GM21529 (cell line): ENCODE data around the gene SP2.

ENCODE experiments used
- ATAC-seq: cut with Tn5 transposase; IDR thresholded peaks from one replicate; pipeline ENCODE4 v1.9.1; 2021; ENCODE audit not compliant: unreplicated experiment

The SP2 gene

GRCh38 chr17:47946929-47947397, 50.9 kb downstream of the SP2 start:
- peak; percentile 51 for ATAC-seq

DNA sequence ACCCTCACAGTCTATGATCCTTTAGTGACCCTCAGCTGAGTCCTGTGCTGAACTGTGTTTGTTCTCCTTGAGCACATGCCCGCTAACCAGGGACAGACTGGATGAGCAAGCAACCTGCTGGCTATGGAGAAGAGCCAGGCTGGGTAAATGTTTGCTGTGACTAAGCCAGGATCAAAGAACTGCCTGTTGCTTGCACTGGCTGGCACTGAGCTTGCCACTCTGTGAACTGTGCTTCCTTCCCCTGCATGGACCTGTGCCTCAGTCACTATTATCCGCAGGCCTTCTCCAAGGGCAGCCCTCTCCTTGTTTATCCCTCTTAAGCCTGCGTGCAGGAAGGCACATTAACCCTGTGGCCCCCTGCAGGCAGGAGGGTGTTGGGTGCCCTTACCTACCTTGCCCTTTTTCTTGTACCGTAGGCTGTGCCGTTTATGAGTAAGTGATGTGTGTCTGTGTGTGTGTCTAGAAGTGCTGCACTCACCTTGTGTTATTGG, 52.7 kb downstream of the SP2 start:
- no peak for ATAC-seq

DNA sequence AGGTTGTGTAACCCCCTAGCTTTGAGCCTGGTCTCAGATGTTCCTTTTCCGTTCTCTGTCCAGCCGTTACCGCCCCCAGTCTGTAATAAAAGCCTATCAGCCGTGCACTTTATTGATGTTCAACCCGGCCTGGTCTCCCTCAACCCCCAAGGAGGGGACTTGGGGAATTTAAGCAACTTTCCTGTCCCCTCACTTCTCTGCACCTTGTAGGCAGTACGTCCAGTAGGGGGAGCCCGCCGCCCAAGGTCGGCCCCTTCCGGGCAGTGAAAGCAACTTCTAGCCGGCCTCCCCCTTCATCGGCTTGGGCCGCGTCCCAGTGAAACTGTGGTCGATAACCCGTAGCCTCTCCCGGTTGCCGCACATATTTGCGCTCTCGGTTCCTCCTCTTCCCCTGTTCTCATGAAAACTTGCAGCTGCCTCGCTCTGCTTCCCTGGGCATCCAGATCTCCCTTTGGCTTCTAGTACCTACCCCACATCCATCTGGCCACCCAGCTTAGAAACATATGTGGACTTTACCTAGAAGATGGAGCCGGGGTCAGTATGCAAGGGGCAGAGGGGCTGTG, 53.2 kb downstream of the SP2 start:
- ATAC-seq, result peak; percentile 53

DNA sequence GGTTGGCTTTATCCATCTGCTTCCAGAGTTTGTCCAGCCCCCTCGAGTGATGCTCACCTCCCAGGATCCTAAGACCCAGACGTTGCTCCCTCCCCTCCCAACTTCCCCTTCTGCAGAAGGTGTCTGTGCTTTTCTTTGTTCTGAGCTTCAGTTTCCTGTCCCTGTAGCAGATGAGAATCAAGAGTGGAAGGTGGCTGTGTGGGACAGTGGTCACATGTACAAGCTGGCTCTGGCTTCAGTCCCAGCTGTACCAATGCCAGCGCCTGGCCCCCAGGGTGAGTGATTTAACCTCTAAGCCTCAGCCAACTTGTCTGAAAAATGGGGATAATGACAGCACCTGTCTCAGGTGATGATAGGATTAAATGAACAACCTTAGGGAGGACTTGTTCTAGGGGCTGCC, 53.9 kb downstream of the SP2 start:
- ATAC-seq, result peak; percentile 40

DNA sequence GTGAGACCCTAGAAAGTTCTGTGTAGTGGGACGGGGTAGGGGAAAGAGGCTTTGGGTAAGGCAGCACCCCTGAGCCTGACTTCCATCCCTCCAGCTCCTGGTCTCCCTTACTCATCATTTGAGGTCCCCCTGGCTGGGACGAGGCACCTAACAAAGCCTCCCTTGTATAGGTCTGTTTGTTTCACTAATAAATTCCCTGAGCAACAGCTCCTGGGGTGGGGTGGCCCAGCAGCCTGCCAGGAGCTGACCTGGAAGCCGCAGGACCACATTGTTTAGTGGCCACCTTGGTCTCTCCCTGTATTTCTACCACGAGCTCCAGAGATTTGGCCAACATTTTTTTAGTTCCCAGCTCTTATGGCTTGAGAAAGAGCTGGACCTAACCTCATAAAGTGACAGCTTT, 54.4 kb downstream of the SP2 start:
- ATAC-seq, result no peak

DNA sequence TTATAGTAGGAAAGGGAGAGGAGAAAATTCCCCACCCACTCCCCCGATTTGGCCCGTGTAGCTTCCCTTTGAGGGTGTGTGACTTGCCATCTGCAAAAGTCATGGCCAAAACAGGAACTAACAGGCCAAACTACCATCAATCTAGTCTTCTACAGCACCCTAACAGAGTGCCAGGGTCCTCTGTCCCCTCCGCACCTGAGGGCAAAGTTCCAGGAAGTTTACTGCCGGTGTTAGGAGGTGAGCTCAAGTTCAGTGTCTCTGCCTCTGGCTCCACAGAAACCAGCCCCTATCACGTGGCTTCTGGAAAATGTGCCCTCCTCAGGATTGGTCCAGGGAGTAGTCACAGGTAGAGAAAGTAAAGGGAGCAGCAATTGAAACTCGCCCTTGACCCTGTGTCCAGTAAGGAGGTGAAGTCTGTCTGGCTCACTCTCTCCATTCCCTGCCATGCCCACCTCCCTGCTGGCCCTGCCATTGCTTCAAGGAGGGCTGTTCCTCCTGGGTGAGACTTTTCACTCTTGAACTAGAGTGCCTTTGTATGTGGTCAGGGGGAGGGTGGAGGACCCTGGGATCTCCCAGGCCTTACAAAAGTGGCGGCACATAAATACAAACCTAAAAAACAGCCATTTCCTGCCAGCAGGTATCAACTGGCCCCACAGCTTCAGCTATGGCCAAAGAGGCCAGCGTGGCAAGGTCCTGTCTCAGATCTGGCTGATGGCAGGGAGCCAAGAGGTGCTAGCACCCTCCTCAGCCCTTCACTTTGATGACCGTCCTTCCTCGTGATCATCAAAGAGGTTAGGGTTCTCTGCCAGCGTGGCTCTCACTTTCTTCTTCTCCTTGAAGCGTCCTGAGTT, 56.4 kb downstream of the SP2 start:
- no peak for ATAC-seq

- no peak for ATAC-seq
These were observed 57.9 kb downstream of the SP2 start for GRCh38 chr17:47953909-47954308.

GRCh38 chr17:47955497-47956461, 59.7 kb downstream of the SP2 start:
- no peak for ATAC-seq

DNA sequence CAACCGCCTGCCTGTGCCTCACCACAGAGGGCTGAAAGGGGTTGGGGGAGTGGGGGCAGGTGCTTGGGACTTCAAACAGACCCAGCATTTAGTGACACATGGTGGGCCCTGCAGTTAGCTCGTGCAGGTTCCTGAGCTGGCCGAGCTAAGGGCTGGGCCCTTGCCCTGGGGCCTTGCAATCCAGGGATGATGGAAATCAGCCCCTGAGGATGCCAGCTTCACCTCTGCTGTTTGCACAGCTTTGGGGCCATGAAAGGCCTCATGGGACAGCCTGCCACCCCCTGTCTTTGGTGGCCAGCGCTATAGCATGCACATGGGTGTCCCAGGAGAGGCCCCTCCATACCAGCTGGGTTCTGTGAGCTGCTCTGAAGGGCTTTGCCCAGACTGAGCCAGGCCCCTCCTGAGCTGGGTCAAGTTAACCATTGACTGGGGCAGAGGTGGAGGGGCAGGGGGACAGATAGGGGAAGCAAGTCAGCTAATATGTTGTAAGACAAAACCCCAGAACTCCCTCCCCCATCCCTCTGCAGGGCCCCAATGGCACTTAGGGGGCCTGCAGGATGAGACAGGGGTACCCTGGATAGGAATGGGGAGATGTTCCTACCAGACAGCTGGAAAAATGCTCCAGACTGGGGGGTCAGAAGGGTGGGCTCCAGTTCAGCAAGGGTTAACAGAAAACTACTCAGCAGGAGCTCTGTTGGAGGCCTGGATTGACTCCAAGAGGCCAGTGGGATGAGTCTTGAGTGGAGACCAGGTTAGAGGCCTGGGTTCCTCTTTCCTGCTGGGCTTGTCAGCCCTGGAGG, 61.0 kb downstream of the SP2 start:
- no peak for ATAC-seq

- ATAC-seq, result no peak
These were observed 61.8 kb downstream of the SP2 start, which contains the start of gene PRR15L for GRCh38 chr17:47957591-47958490. Gene PRR15L, minus strand, starts transcription at chr17:47957883. Its CDS starts 4,649 bp downstream, at chr17:47953234.

DNA sequence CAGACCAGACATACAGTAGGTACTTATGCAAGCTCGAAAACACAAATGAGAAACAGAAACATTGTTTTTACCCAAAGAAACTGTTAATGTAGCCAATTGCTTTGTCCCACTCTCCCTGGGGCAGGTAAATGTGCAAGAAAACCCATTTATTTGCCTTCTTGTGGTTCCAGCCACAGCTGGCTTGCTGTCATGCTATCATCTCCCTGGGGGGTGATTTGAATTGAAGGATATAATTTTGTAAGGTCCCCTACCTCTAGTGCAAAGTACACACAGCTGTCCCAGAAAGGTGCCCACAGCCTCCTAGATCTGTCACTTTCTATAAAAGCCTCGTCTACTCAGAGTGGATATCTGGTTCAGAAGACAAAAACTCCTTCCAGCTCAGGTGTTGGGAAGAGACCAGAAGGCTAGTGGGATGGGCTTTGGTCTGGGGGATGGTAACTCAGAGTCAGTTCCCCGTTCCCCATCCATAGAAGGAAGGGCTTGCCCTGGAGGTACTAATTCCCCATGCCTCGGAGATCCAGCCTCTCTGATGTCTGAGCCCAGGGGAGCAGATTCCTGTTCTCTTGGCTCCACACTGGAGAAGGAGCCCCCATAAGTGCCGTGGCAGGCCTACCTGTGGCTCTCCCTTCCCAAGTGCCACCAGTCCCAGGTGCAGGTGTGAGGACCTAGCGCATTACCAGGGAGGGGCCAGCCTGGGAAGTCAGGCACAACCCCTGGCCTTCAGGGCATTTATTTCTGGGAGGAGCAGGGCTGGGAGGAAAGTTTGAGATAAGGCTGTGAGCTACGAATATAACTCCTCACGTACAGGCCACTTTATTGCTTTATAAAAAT, 64.0 kb downstream of the SP2 start:
- no peak for ATAC-seq

GRCh38 chr17:47961406-47961805, 65.4 kb downstream of the SP2 start:
- no peak for ATAC-seq

DNA sequence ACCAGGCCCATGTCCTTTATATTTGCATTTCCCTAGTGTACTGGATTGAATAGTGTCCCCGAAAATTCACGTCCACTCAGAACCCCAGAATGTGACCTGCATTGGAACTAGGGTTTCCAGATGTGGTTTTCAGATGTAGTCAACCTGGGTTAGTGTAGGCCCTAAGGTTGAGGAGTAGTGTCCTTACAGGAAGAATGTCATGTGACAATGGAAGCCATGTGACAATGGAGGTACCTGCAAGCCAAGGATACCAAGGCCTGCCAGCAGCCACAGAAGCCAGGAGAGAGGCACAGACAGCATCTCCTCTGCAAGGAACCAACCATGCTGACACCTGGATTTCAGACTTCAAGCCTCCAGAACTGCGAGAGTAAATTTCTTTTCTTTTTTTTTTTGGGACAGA, 66.9 kb downstream of the SP2 start:
- no peak for ATAC-seq

GRCh38 chr17:47964856-47965255, 68.8 kb downstream of the SP2 start:
- no peak for ATAC-seq

DNA sequence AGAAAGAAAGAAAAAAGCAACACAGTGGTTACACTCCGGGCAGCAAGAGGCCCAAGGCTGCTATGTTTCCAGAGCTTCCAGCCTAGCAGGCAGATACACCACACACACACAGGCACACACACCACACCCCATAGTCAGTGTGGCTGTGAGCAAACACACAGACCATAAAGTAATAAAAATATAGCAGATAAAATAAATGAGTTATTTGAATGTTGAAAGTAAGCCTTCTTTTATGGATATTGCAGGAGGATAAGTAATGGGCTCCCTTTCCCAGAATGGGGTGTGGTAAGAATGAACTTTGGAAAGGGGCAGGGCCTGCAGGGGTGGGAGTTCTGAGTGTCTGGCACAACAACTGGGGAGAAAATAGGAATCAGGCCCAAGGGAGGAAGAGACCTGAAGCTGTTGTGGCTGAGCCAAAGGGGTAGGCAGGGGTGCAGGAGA, 70.1 kb downstream of the SP2 start:
- ATAC-seq, result no peak

GRCh38 chr17:47967607-47968252, 71.7 kb downstream of the SP2 start:
- ATAC-seq, result no peak

- ATAC-seq, result no peak
These were observed 72.8 kb downstream of the SP2 start for GRCh38 chr17:47968836-47969235.
